Lower lobe of right lung (tissue), 2 donors: ENCODE results near the gene SH3BP5L. TPM values are rescaled to one million over a fixed set of nuclear protein-coding genes. Genes with fewer than 3 reads are reported as not detected.

ENCODE experiments used
- ATAC-seq, 2 donors: fragments of 200-7000 bp; cut with Tn5 transposase; one replicate each; pipeline ENCODE4 v1.9.1; 2020 to 2022; ENCODE audit warnings: mild to moderate bottlenecking in 2 of 2, moderate library complexity in 2 of 2
- DNase-seq: peaks from one replicate; pipeline ENCODE4 v3.0.0-alpha.2; 2020
- H3K27ac ChIP-seq: fragments of 200-600 bp; one replicate; pipeline ENCODE4 v1.8.0; 2022
- H3K27me3 ChIP-seq: fragments of 200-600 bp; one replicate; pipeline ENCODE4 v1.8.0; 2022; ENCODE audit warnings: low read depth
- H3K36me3 ChIP-seq: fragments of 200-600 bp; one replicate; pipeline ENCODE4 v1.8.0; 2022; ENCODE audit warnings: mild to moderate bottlenecking
- H3K4me1 ChIP-seq: fragments of 200-600 bp; one replicate; pipeline ENCODE4 v1.8.0; 2022
- H3K4me3 ChIP-seq: fragments of 200-600 bp; one replicate; pipeline ENCODE4 v1.8.0; 2022; ENCODE audit warnings: mild to moderate bottlenecking
- H3K9me3 ChIP-seq: fragments of 200-600 bp; one replicate; pipeline ENCODE4 v1.8.0; 2022
- intact Hi-C: fragments of 100-400 bp; cut with DNase I; formaldehyde crosslinking; loops from one replicate; pipeline ENCODE4 v1.11.0; 2022
- total RNA-seq: library from RNA; stranded (reverse); fragmentation: NEBNext Ultra II Directional; extraction: Animal tissue kit (Norgen Biotek cat#: 25700); gene quantifications from one replicate; pipeline ENCODE4 v1.2.1, GENCODE V29; 2021
- TF ChIP-seq, protein P1 (sequence below): fragments of 200-600 bp; IDR thresholded peaks from one replicate; pipeline ENCODE4 v1.8.0; 2022; ENCODE audit warnings: antibody characterized with exemption, mild to moderate bottlenecking
- donor health status: DM: no; HTN: yes; CAD: no; lungs with severe emphysema.

Gene SH3BP5L
- total RNA-seq, 1 donor from 2014 or later: 25.0 TPM

DNA sequence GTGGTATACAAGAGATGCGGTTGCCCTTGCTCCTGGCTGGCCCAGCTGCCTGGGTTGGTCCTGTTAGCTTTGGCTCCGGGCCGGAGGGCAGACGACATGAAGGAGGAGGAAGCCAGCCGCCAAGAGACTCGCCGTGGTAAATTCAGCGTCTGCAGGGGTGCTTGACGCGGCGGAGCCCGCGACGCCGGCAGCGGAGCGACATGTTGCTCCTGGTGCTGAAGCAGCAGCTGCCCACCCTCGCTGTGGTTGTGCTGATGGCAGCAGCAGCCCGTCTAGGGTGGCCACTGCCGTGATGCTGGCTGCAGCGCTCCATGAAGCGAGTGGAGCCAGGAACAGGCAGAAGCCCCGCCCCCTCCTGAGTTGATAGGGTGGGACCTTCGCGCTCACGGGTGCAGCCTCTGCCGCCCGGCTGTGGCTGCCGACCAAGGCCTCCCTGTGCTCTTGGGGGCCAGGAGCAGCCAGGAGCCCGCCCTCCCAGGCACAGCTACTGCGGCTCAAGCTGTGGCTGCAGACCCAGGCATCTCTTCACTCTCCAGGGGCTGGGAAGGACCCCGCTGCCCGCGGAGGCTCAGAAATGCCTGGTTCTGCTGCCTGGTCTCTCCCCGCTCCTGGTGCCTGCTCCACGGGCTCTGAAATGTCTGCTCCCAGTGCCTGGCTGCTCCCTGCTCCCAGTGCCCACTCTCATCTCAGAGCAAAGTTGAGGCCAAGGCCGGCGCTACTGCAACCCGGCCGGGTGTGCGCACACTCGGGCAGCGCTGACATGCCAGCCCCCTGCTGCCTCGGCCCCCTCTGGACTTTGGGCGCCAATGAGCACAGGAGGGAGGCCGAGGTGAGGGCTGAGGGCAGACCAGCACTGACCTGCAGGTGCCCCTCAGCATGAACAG lies 37.5 kb upstream of the SH3BP5L start:
- Histone ChIP-seq H3K9me3 (no peaks in the 10 kb centered on the region), H3K4me1 (peaks cover 25% of the 10 kb centered on the region), H3K27ac (peak overlapping the region; percentile 74), H3K27me3 (no peaks in the 10 kb centered on the region), H3K36me3 (no peaks in the 10 kb centered on the region), H3K4me3 (peak overlapping the region; percentile 69)
- peak; percentile 77 to 80 for ATAC-seq
- TF ChIP-seq, protein P1, sequence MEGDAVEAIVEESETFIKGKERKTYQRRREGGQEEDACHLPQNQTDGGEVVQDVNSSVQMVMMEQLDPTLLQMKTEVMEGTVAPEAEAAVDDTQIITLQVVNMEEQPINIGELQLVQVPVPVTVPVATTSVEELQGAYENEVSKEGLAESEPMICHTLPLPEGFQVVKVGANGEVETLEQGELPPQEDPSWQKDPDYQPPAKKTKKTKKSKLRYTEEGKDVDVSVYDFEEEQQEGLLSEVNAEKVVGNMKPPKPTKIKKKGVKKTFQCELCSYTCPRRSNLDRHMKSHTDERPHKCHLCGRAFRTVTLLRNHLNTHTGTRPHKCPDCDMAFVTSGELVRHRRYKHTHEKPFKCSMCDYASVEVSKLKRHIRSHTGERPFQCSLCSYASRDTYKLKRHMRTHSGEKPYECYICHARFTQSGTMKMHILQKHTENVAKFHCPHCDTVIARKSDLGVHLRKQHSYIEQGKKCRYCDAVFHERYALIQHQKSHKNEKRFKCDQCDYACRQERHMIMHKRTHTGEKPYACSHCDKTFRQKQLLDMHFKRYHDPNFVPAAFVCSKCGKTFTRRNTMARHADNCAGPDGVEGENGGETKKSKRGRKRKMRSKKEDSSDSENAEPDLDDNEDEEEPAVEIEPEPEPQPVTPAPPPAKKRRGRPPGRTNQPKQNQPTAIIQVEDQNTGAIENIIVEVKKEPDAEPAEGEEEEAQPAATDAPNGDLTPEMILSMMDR: no peak
- peak; percentile 92 for DNase-seq
- intact Hi-C loops: no loop called here

- Histone ChIP-seq H3K27ac (peak overlapping the region; percentile 74), H3K27me3 (no peaks in the 10 kb centered on the region), H3K4me1 (peaks cover 28% of the 10 kb centered on the region), H3K36me3 (no peaks in the 10 kb centered on the region), H3K4me3 (peak overlapping the region; percentile 69), H3K9me3 (no peaks in the 10 kb centered on the region)
- TF ChIP-seq, protein P1: no peak
- no peak for ATAC-seq
- no peak for DNase-seq
- intact Hi-C loops: no loop called here
Observed at GRCh38 chr1:248862695-248862997, 36.9 kb upstream of the SH3BP5L start.

DNA sequence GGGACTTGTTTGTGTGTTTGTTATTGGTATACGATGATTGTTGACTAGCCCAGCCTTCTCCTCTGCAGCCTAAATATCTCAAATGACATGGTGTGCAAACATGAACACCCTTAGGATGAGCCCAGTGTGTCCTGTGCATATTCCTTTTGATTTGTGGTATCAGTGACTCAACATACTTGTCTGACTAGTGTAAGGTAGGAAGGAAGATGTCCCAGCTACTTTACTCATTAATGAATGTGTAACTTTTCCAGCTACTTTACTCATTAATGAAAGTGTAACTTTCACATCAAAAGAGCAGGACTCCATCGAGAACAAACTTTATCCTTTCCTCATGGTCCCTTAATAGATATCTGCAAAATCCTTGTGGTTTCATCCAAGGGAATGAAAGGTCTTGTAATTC lies 35.9 kb upstream of the SH3BP5L start:
- intact Hi-C loops: no loop called here
- H3K27me3 ChIP-seq: no peaks in the 10 kb centered on the region
- H3K4me1 ChIP-seq: peaks cover 35% of the 10 kb centered on the region
- no peaks in the 10 kb centered on the region for H3K36me3 ChIP-seq
- TF ChIP-seq, protein P1: no peak
- ATAC-seq (no peak), DNase-seq (no peak)
- H3K9me3 ChIP-seq: no peaks in the 10 kb centered on the region
- H3K4me3 ChIP-seq: no peak overlapping the region
- no peak overlapping the region for H3K27ac ChIP-seq

GRCh38 chr1:248860007-248860406 lies 34.3 kb upstream of the SH3BP5L start:
- TF ChIP-seq, protein P1: no peak
- no peaks in the 10 kb centered on the region for H3K9me3 ChIP-seq
- H3K36me3 ChIP-seq: peaks cover 8% of the 10 kb centered on the region
- ATAC-seq (no peak), DNase-seq (no peak)
- intact Hi-C loops: no loop called here
- peaks cover 35% of the 10 kb centered on the region for H3K4me1 ChIP-seq
- no peak overlapping the region for H3K4me3 ChIP-seq
- H3K27me3 ChIP-seq: no peaks in the 10 kb centered on the region
- H3K27ac ChIP-seq: peak overlapping the region; percentile 96

DNA sequence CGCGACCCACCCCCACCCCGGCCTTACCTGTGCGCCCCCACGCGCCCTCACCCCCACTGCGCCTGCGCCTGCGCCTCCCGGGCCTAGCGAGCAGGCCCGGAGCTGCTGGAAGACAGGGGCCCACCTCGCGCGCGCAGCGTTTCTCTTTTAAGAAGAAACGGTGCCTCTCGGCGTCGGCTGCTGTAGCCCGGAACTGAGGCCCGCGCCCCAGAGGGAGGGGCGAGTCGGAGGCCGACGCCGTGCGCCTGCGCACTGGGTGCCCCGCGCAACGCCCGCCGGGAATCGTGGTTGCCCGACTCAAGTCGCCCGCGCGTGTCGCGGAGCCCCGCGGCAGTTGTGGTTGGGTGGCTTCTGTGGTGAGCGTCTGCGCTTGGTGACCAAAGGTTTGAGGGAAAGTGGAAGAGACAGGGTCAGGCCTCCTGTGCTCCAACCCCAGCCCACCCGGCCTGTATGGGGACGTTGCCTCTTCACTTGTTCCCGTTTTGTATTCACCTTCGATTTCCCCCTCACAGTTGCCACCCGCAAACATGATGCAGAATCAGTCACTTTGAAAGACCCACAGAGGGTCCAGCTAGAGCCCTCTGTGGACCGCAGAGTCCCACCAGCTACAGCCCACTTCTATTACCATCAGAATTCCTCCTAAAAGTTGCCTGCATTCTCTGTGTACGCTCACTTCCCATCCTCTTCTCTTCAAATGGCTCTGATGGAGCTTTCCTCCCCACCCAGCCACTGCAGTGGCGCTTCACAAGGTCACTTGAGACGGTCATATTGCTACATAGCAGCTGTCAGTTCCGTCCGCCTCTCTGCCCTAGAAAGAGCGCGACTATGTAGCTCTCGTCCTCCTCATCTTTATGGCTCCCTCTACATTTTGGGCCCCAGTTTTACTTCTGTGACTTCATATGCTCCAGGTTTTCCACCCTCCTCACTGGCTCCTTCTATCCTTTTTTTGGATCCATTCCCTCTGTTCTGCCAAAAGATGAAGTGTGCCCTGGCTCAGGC lies 33.5 kb upstream of the SH3BP5L start, which contains the start of gene ZNF692:
Gene ZNF692 (minus strand): TSS at position 195 of the 999 bp plus-strand sequence. CDS start 776 bp downstream, outside the sequence.
- no peaks in the 10 kb centered on the region for H3K27me3 ChIP-seq
- H3K36me3 ChIP-seq: peaks cover 12% of the 10 kb centered on the region
- H3K4me3 ChIP-seq: peak within 1 kb of the TSS; percentile 60
- peak; percentile 100 for DNase-seq
- peak within 1 kb of the TSS; percentile 96 for H3K27ac ChIP-seq
- ATAC-seq: peak; percentile 96
- H3K4me1 ChIP-seq: peaks cover 35% of the 10 kb centered on the region
- TF ChIP-seq, protein P1: no peak
- intact Hi-C loops: no loop called here
- H3K9me3 ChIP-seq: no peaks in the 10 kb centered on the region
